Measurements from ENCODE around the gene LRRC2.
"Not testable (repeated sequence)": the region's sequence is repeated elsewhere in the genome, so short reads cannot be mapped to it uniquely, and the experiment has no call there.

The LRRC2 gene

GRCh38 chr3:46566040-46566641, at the start of gene LRRC2:
LRRC2 (minus strand) TSS chr3:46566302; CDS start chr3:46551591, 14,711 bp downstream.
- peak in 1 of 42 donors; percentile 19 for DNase-seq
- intact Hi-C loops (cut with DNase I), result no loop called here

GRCh38 chr3:46615050-46615775, 49.1 kb upstream of the LRRC2 start:
- intact Hi-C loops (cut with DNase I), result no loop called here
- DNase-seq, result no peak

GRCh38 chr3:46614431-46614830, 48.3 kb upstream of the LRRC2 start:
- DNase-seq, result no peak
- intact Hi-C loops (cut with DNase I), result no loop called here

- no peak for DNase-seq
- intact Hi-C loops (cut with DNase I), result no loop called here
Measured at GRCh38 chr3:46613313-46614005, 47.4 kb upstream of the LRRC2 start.

- DNase-seq, result peak in 24 of 42 donors; percentile 7 to 72 (median 36)
- intact Hi-C loops (cut with DNase I), result no loop called here
Measured at GRCh38 chr3:46612324-46612723, 46.2 kb upstream of the LRRC2 start, which contains the start of gene FAM240A. FAM240A (plus strand) TSS chr3:46612525; CDS start chr3:46612684, 159 bp downstream.

GRCh38 chr3:46609944-46610722, 44.0 kb upstream of the LRRC2 start:
- intact Hi-C loops (cut with DNase I), result no loop called here
- DNase-seq, result no peak

GRCh38 chr3:46609212-46609721, 43.2 kb upstream of the LRRC2 start:
- intact Hi-C loops (cut with DNase I), result no loop called here
- no peak for DNase-seq

GRCh38 chr3:46607603-46608028, 41.5 kb upstream of the LRRC2 start:
- intact Hi-C loops (cut with DNase I), result no loop called here
- no peak for DNase-seq

GRCh38 chr3:46604127-46604526, 38.0 kb upstream of the LRRC2 start:
- intact Hi-C loops (cut with DNase I), result no loop called here

GRCh38 chr3:46603446-46604046, 37.4 kb upstream of the LRRC2 start:
- DNase-seq, result no peak
- intact Hi-C loops (cut with DNase I), result no loop called here

More at GRCh38 chr3:46604127-46604526, 38.0 kb upstream of the LRRC2 start:
- no peak for DNase-seq

- intact Hi-C loops (cut with DNase I), result no loop called here
- no peak for DNase-seq
Measured at GRCh38 chr3:46599590-46599989, 33.5 kb upstream of the LRRC2 start.

GRCh38 chr3:46595819-46596314, 29.8 kb upstream of the LRRC2 start:
- intact Hi-C loops (cut with DNase I), result no loop called here

GRCh38 chr3:46594723-46595122, 28.6 kb upstream of the LRRC2 start:
- intact Hi-C loops (cut with DNase I), result no loop called here
- DNase-seq, result no peak

More at GRCh38 chr3:46595819-46596314, 29.8 kb upstream of the LRRC2 start:
- DNase-seq, result no peak

GRCh38 chr3:46593979-46594378, 27.9 kb upstream of the LRRC2 start:
- DNase-seq, result no peak
- intact Hi-C loops (cut with DNase I), result no loop called here

- DNase-seq, result no peak
Measured at GRCh38 chr3:46593274-46593862, 27.3 kb upstream of the LRRC2 start.

GRCh38 chr3:46587268-46587667, 21.2 kb upstream of the LRRC2 start:
- DNase-seq; intact Hi-C loops (cut with DNase I): not testable (repeated sequence)

More at GRCh38 chr3:46593274-46593862, 27.3 kb upstream of the LRRC2 start:
- intact Hi-C loops (cut with DNase I), result no loop called here

GRCh38 chr3:46586738-46587246, 20.7 kb upstream of the LRRC2 start:
- DNase-seq, result no peak
- intact Hi-C loops (cut with DNase I), result no loop called here
